Endothelial cell of umbilical vein (primary cell): Measurements from ENCODE around the gene VAV2. TPM values are rescaled to one million over a fixed set of nuclear protein-coding genes. Genes with fewer than 3 reads are reported as not detected.
A peak's percentile ranks its signal among the peaks of the same experiment; 100 is the strongest.

Source experiments
- BruUV-seq: library from RNA; stranded (reverse); fragments of 400-500 nt; replicated peaks from 2 replicates; lab custom pipeline; 2021; lab: Mats Ljungman, UMichigan
- CTCF ChIA-PET: fragments of 300-600, 350-600 bp; sonication (Branson Sonifier 250); formaldehyde crosslinking; loops from one replicate; lab custom pipeline; 2021; ENCODE audit warnings: antibody characterized with exemption, inconsistent platforms; lab: Charles Lee
- POLR2A ChIA-PET: fragments of 300-600, 350-600 bp; sonication (Branson Sonifier 250); formaldehyde crosslinking; loops from one replicate; lab custom pipeline; 2021; ENCODE audit warnings: antibody characterized with exemption, inconsistent platforms; lab: Charles Lee
- DNase-seq: peaks from one replicate; pipeline ENCODE4 v3.0.0-alpha.2; 2011; ENCODE audit warnings: low read depth, low spot score
- FAIRE-seq: peaks from 2 replicates; lab custom pipeline; 2011; peaks lifted over from hg19 to GRCh38; lab: Jason Lieb, UNC
- H2AFZ ChIP-seq: 2 replicates; pipeline ENCODE4 v1.6.0; 2012; ENCODE audit warnings: low read depth, low read length, control low read depth, inconsistent platforms
- H3K27ac ChIP-seq: 2 replicates; pipeline ENCODE4 v1.5.1; 2011; ENCODE audit warnings: low read depth, mild to moderate bottlenecking, control low read depth, low read length, moderate library complexity; ENCODE audit not compliant: insufficient read depth
- H3K27me3 ChIP-seq, 2 experiments: 2 replicates each; pipeline versions ENCODE4 v1.6.0 to v1.6.1; 2011; ENCODE audit warnings: low read length in 2 of 2, mixed read lengths in 1 of 2; ENCODE audit not compliant: control insufficient read depth in 2 of 2, insufficient read depth in 2 of 2
- H3K36me3 ChIP-seq, 2 experiments: 2 replicates in 1 of 2; 3 replicates in 1 of 2; pipeline ENCODE4 v1.5.1; 2011; ENCODE audit warnings: low read length in 2 of 2, mild to moderate bottlenecking in 1 of 2, moderate library complexity in 1 of 2; ENCODE audit not compliant: control insufficient read depth in 2 of 2, insufficient read depth in 2 of 2; ENCODE audit errors: extremely low read depth in 1 of 2
- H3K4me1 ChIP-seq: 3 replicates; pipeline ENCODE4 v1.5.1; 2011; ENCODE audit warnings: mild to moderate bottlenecking, low read length; ENCODE audit not compliant: control insufficient read depth, insufficient read depth; ENCODE audit errors: extremely low read depth
- H3K4me2 ChIP-seq: 2 replicates; pipeline ENCODE4 v1.6.1; 2011; ENCODE audit warnings: low read length, control low read depth, mixed read lengths; ENCODE audit not compliant: insufficient read depth
- H3K4me3 ChIP-seq, 3 experiments: fragments of 200-600 bp in 1 of 3; sonication (generic), shearing (Covaris generic) in 1 of 3; replicated peaks in 1 of 3; 2 replicates each; pipeline ENCODE4 v1.5.1; 2011 to 2016; ENCODE audit warnings: control low read depth in 3 of 3, low read length in 3 of 3, mild to moderate bottlenecking in 2 of 3, inconsistent platforms in 1 of 3, low read depth in 1 of 3, moderate library complexity in 1 of 3; ENCODE audit not compliant: insufficient read depth in 1 of 3
- H3K79me2 ChIP-seq: 2 replicates; pipeline ENCODE4 v1.6.0; 2012; ENCODE audit warnings: low read length, inconsistent platforms; ENCODE audit not compliant: control insufficient read depth, insufficient read depth
- H3K9ac ChIP-seq: replicated peaks from 2 replicates; pipeline ENCODE3; 2011; ENCODE audit warnings: low read length, control low read depth; ENCODE audit not compliant: insufficient read depth; ENCODE audit errors: extremely low read depth
- H3K9me1 ChIP-seq: replicated peaks from 3 replicates; pipeline ENCODE4 v1.6.0; 2011; ENCODE audit warnings: mild to moderate bottlenecking, low read length; ENCODE audit not compliant: control insufficient read depth, insufficient read depth; ENCODE audit errors: extremely low read depth
- H3K9me3 ChIP-seq: replicated peaks from 2 replicates; pipeline ENCODE4 v1.5.1; 2012; ENCODE audit warnings: low read length, inconsistent platforms; ENCODE audit not compliant: control insufficient read depth, insufficient read depth
- H4K20me1 ChIP-seq: replicated peaks from 2 replicates; pipeline ENCODE3; 2011; ENCODE audit warnings: mild to moderate bottlenecking, low read length; ENCODE audit not compliant: control insufficient read depth, insufficient read depth; ENCODE audit errors: extremely low read depth
- CTCF ChIP-seq, 2 donors: IDR thresholded peaks; 1 replicate in 1 of 2; 2 replicates in 1 of 2; pipeline ENCODE4 v1.5.1; 2011; ENCODE audit warnings: low read length in 2 of 2, mild to moderate bottlenecking in 2 of 2, moderate library complexity in 2 of 2, control low read depth in 1 of 2, inconsistent platforms in 1 of 2, low read depth in 1 of 2; ENCODE audit not compliant: insufficient read depth in 1 of 2; ENCODE audit errors: extremely low read depth in 1 of 2
- EZH2 ChIP-seq: IDR thresholded peaks from 2 replicates; pipeline ENCODE4 v1.6.1; 2012; ENCODE audit warnings: borderline replicate concordance, low read depth, mild to moderate bottlenecking, moderate library complexity, low read length, inconsistent platforms; ENCODE audit not compliant: severe bottlenecking
- FOS ChIP-seq: IDR thresholded peaks from 2 replicates; pipeline ENCODE4 v1.6.1; 2011; ENCODE audit warnings: mild to moderate bottlenecking, low read length, moderate library complexity, borderline replicate concordance; ENCODE audit not compliant: insufficient read depth
- GATA2 ChIP-seq: IDR thresholded peaks from 2 replicates; pipeline ENCODE4 v1.7.0; 2011; ENCODE audit warnings: low read depth, mild to moderate bottlenecking, moderate library complexity, mixed read lengths, low read length; ENCODE audit not compliant: insufficient read length, insufficient read depth
- JUN ChIP-seq: IDR thresholded peaks from 2 replicates; pipeline ENCODE4 v1.6.1; 2011; ENCODE audit warnings: borderline replicate concordance, low read depth; ENCODE audit not compliant: insufficient read length, insufficient read depth
- MAX ChIP-seq: IDR thresholded peaks from 2 replicates; pipeline ENCODE4 v1.6.1; 2011; ENCODE audit not compliant: insufficient read depth, insufficient read length
- MYC ChIP-seq: IDR thresholded peaks from one replicate; pipeline ENCODE4 v1.6.1; 2011; ENCODE audit warnings: mild to moderate bottlenecking, low read depth, low read length
- POLR2A ChIP-seq: IDR thresholded peaks from 2 replicates; pipeline ENCODE4 v1.6.1; 2012; ENCODE audit warnings: low read depth, mild to moderate bottlenecking, control low read depth, low read length
- POLR2AphosphoS5 ChIP-seq: IDR thresholded peaks from 2 replicates; pipeline ENCODE4 v1.6.1; 2012; ENCODE audit warnings: low read depth, mild to moderate bottlenecking, control low read depth, low read length, moderate library complexity; ENCODE audit not compliant: insufficient read depth
- dilution Hi-C: fragments of 300-500 bp; cut with MboI; formaldehyde crosslinking; loops from one replicate; pipeline ENCODE4 v1.15.0; 2019; ENCODE audit warnings: low sequenced_read_pairs; ENCODE audit not compliant: extremely low pct_ligation_motif_present
- intact Hi-C: fragments of 100-400 bp; cut with micrococcal nuclease; formaldehyde crosslinking; loops from one replicate; pipeline ENCODE4 v1.10.0; 2022
- polyA plus RNA-seq, 4 experiments: library from polyadenylated mRNA; depleted of rRNA in 3 of 4; stranded (reverse) in 3 of 4; unstranded in 1 of 4; fragments of >200 nt; gene quantifications; 2 replicates each; pipeline versions ENCODE4 v1.2.1 to v1.2.3, GENCODE V29; 2011 to 2012; ENCODE audit warnings: missing spikeins in 1 of 4
- total RNA-seq: library from RNA; stranded (reverse); gene quantifications from 2 replicates; pipeline ENCODE4 v1.2.3, GENCODE V29; 2021

The VAV2 gene
- total and polyA plus RNA-seq, 2 donors (not counting 3 experiments of a cell fraction or from before 2014, with no cell fraction given) = 10.6 to 30.6 TPM

- BruUV-seq = no TSS peak
- FAIRE-seq (peak; percentile 40), DNase-seq (no peak)
- dilution Hi-C loops = no loop called here
- Histone ChIP-seq H3K9me3 (no peaks in the 10 kb centered on the region), H3K27ac (no peak overlapping the region), H3K27me3 (no peaks in the 10 kb centered on the region), H3K4me2 (no peak overlapping the region), H3K4me1 (peaks cover 26% of the 10 kb centered on the region), H3K36me3 (peaks cover 0 to 6% of the 10 kb centered on the region in 2 experiments), H2AFZ (no peak overlapping the region), H3K9ac (no peak overlapping the region), H3K4me3 (no peak overlapping the region), H4K20me1 (no peaks in the 10 kb centered on the region), H3K79me2 (peaks cover 29% of the 10 kb centered on the region), H3K9me1 (no peaks in the 10 kb centered on the region)
- intact Hi-C loops = loop anchor here (2.0 kb wide), 1 partner anchor 57 kb away; no protein-coding TSS in a partner anchor
- TF ChIP-seq EZH2 (no peak), JUN (no peak), MYC (no peak), POLR2AphosphoS5 (no peak), MAX (no peak), FOS (no peak), POLR2A (no peak), CTCF (IDR thresholded peaks at IDR 0.05; ENCODE audit: extremely low read depth in 1 of 2, insufficient read depth in 1 of 2, low read depth in 1 of 2, low read length in 2 of 2) (no peak), GATA2 (no peak)
- ChIA-PET POLR2A (no interaction called here), CTCF (no interaction called here)
These were observed 58.6 kb downstream of the VAV2 start for GRCh38 chr9:133933426-133934026.
